ENCODE data around the gene NPR1.
"Not testable (repeated sequence)": the region's sequence is repeated elsewhere in the genome, so short reads cannot be mapped to it uniquely, and the experiment has no call there.

NPR1 gene

DNA sequence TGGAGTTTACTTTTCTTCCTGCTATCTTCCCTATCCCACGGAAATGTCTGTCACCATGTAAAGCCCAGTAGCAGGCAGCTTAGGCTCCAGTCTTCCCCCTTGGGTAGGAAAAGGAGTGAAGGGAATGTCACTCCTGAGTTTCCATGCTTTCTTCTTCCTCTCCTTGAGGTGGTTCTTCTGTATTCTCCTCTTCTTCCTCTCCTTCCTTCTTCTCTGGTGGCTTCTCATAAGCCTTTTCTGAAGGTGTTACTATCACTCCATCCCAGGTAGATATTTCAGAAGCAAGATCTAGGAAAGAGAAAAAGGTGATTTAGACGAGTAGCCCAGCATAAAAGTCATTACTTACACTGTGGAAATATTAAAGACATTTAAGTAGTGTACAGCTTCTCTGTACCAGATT lies 16.2 kb upstream of the NPR1 start:
- TF ChIP-seq, protein P1, sequence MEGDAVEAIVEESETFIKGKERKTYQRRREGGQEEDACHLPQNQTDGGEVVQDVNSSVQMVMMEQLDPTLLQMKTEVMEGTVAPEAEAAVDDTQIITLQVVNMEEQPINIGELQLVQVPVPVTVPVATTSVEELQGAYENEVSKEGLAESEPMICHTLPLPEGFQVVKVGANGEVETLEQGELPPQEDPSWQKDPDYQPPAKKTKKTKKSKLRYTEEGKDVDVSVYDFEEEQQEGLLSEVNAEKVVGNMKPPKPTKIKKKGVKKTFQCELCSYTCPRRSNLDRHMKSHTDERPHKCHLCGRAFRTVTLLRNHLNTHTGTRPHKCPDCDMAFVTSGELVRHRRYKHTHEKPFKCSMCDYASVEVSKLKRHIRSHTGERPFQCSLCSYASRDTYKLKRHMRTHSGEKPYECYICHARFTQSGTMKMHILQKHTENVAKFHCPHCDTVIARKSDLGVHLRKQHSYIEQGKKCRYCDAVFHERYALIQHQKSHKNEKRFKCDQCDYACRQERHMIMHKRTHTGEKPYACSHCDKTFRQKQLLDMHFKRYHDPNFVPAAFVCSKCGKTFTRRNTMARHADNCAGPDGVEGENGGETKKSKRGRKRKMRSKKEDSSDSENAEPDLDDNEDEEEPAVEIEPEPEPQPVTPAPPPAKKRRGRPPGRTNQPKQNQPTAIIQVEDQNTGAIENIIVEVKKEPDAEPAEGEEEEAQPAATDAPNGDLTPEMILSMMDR (conservative IDR thresholded peaks at IDR 0.05), result no peak
- no peak for TF ChIP-seq ZFX (IDR thresholded peaks at IDR 0.05)
- H3K27ac ChIP-seq, result no peak overlapping the region

DNA sequence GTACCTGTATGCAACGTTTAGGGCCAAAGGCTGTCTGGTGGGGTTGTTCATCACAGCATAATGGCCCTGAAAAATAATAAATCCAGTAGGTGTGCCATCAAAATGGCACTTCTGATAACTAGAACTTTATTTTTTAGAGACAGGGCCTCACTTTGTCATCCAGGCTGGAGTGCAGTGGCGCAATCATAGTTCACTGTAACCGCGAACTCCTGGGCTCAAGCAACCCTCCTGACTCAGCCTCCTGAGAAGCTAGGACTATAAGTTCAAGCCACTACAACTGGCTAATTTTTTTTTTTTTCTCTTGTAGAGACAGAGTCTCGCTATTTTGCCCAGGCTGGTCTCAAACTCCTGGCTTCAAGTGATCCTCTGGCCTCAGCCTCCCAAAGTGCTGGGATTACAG lies 15.3 kb upstream of the NPR1 start:
- H3K27ac ChIP-seq, result no peak overlapping the region
- TF ChIP-seq ZFX (IDR thresholded peaks at IDR 0.05), result no peak
- TF ChIP-seq, protein P1 (conservative IDR thresholded peaks at IDR 0.05), result no peak

DNA sequence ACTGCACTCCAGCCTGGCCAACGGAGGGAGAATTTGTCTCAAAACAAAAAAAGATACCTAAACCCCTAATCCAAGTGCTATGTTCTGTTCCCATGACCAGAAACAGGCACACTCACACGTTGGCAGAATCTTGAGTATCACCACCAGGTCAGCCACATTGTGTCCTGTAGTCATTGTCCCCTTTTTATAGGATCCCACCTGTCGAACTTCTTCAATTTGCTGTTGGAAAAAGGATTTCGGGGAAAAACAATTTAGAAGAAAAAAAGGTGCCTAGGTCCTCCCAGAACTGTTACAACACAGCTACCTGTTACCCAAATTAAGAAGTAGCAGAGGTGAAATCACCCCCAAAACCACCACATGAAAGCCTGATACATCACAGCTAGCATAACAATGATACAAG lies 11.0 kb upstream of the NPR1 start:
- no peak overlapping the region for H3K27ac ChIP-seq
- no peak for TF ChIP-seq ZFX (IDR thresholded peaks at IDR 0.05)
- TF ChIP-seq, protein P1 (conservative IDR thresholded peaks at IDR 0.05), result no peak

DNA sequence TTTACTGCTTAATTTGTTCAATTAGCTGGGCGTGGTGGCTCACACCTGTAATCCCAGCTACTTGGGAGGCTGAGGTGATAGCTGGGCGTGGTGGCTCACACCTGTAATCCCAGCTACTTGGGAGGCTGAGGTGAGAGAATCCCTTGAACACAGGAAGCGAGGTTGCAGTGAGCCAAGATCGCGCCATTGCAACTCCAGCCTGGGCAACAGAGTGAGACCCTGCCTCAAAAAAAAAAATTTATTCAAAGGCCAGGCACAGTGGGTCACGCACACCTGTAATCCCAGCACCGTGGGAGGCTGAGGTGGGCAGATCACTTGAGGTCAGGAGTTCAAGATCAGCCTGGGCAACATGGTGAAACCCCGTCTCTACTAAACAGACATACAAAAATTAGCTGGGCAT lies 9.8 kb upstream of the NPR1 start:
- H3K27ac ChIP-seq, result not testable (repeated sequence)

DNA sequence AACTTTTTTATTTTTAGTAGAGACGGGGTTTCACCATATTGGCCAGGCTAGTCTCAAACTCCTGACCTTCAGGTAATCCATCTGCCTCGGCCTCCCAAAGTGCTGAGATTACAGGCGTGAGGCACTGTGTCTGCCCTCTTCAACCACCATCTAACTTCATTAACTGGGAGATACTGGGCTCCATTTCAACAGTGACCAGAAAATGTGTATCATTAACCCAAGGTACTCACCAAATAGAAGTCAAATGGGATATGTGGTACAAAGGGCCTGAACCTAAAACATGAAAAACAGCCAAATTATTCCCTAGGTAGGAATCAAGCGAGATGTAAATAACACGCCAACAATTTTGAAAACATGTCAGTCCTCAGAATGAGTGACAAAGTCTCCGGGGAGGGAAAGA lies 8.9 kb upstream of the NPR1 start:
- H3K27ac ChIP-seq, result peak overlapping the region; percentile 81
- TF ChIP-seq, protein P1 (conservative IDR thresholded peaks at IDR 0.05), result no peak
- TF ChIP-seq ZFX (IDR thresholded peaks at IDR 0.05), result no peak

DNA sequence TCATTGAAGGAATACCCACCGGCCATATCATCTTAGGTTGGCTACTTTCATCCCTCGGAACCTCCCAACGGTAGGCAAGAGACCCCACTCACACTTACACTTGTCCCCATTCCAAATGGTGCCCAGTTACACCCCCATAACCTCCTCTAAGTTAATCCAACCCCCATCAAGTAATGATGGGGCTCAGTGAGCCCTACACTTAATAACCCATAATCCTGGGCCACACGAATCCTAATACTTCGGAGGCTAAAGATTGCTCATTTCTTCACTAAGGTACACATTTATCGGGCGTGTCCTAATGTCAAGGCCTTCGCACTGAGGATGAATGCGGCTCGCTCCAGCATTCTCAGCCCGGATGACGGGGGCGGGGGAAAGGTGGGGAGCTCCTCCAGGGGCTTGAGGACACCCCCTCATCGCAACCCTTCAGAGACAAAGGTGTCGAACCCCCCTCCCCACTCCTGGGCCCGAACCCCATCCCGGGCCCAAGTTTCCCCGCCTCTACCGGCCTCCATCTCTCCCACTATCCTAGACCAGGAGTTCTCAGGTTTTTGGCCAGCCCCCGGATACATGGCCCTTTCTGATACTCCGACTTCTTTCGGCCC lies 8.1 kb upstream of the NPR1 start:
- peak overlapping the region; percentile 81 for H3K27ac ChIP-seq
- TF ChIP-seq, protein P1 (conservative IDR thresholded peaks at IDR 0.05), result no peak
- TF ChIP-seq ZFX (IDR thresholded peaks at IDR 0.05), result peak; percentile 53; the same call in 1 of the 2 replicates

DNA sequence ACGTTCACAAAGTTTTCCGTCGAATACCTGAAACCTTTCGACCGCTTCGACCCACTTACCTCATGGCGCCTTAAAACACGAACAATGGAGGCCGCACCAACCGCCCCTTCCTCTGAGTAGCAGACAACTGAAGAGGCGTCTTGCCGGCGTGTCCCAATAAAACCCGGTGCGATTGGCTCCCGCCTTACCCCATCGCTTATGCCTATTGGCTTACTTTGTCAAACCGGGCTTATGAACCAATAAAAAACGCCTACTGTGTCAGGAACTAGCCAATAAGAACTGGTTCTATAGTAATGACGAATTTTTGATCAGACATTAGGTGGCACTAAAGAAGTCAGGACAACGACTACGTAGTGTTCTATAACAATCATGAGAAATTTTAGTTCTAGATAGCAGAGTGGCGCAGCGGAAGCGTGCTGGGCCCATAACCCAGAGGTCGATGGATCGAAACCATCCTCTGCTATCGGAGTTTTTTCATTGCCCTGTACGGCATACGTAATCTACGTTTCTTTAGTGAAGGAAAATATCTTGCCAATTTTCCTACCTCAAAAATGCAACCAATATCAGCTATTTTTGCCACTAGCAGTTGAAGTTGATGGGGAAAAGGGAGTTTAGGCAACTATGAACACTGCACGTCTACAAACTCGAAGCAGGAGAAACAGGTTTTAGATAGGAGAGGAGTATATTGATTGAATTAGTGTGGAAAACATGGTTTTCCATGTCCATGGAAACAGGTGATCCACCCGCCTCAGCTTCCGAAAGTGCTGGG lies 7.4 kb upstream of the NPR1 start, which contains the start of gene ILF2:
Gene ILF2, minus strand, starts transcription at position 135 of the 769 bp plus-strand sequence. Its CDS starts 71 bp downstream, at position 64.
- peak within 1 kb of the TSS; percentile 81 for H3K27ac ChIP-seq
- TF ChIP-seq, protein P1 (conservative IDR thresholded peaks at IDR 0.05), result no peak; the same call in 1 of the 2 replicates
- no peak for TF ChIP-seq ZFX (IDR thresholded peaks at IDR 0.05)

Data from C4-2B (cell line).